Measurements from ENCODE around the gene TMEM43.

- TF ChIP-seq ZNF773 (CRISPR knock-in tag; IDR thresholded peaks at IDR 0.05; ENCODE audit: borderline replicate concordance): no peak
- no peak for TF ChIP-seq ZNF616 (CRISPR knock-in tag; IDR thresholded peaks at IDR 0.05; ENCODE audit: low read depth)
- no peak for TF ChIP-seq CSRNP1 (CRISPR knock-in tag; IDR thresholded peaks at IDR 0.05)
- TF ChIP-seq FUBP1 (CRISPR knock-in tag; IDR thresholded peaks at IDR 0.05; ENCODE audit: borderline replicate concordance): no peak
- TF ChIP-seq EP300 (IDR thresholded peaks at IDR 0.05; ENCODE audit: low read depth in 2 of 2, low read length in 2 of 2): no peak
- TF ChIP-seq EP300 (CRISPR knock-in tag; IDR thresholded peaks at IDR 0.05; ENCODE audit: borderline replicate concordance): no peak
- TF ChIP-seq NFE2L2 (IDR thresholded peaks at IDR 0.05; ENCODE audit: low read length): no peak
- TF ChIP-seq EZH2 (conservative IDR thresholded peaks at IDR 0.05; ENCODE audit: low read depth, low read length): no peak
- no peak for TF ChIP-seq ZNF121 (CRISPR knock-in tag; IDR thresholded peaks at IDR 0.05)
- TF ChIP-seq ATF4 (CRISPR knock-in tag; IDR thresholded peaks at IDR 0.05): no peak
Observed at GRCh38 chr3:14158370-14158769, 33.5 kb downstream of the TMEM43 start.
